Measurements from ENCODE around the gene CLCN2.

GRCh38 chr3:184343200-184343876, 18.1 kb downstream of the CLCN2 start:
- no peak for TF ChIP-seq REST (IDR thresholded peaks at IDR 0.05; ENCODE audit: borderline replicate concordance)
- TF ChIP-seq CTCF (IDR thresholded peaks at IDR 0.05; ENCODE audit: poor library complexity, severe bottlenecking) = no peak
- TF ChIP-seq POLR2AphosphoS5 (IDR thresholded peaks at IDR 0.05) = no peak
